Endothelial cell (in vitro differentiated cells): ENCODE data around the gene LRRC72. TPM values are rescaled to one million over a fixed set of nuclear protein-coding genes. Genes with fewer than 3 reads are reported as not detected.

Source experiments
- DNase-seq: peaks from one replicate; pipeline ENCODE4 v3.0.0; 2021; ENCODE audit warnings: low spot score
- H3K27ac Mint-ChIP-seq: one replicate; pipeline ENCODE4 v1.8.0; 2021; ENCODE audit warnings: mixed read lengths, inconsistent platforms; ENCODE audit not compliant: unreplicated experiment
- H3K27me3 Mint-ChIP-seq: one replicate; pipeline ENCODE4 v1.8.0; 2021; ENCODE audit warnings: mild to moderate bottlenecking, moderate library complexity, mixed read lengths, inconsistent platforms; ENCODE audit not compliant: unreplicated experiment
- H3K36me3 Mint-ChIP-seq: one replicate; pipeline ENCODE4 v1.8.0; 2021; ENCODE audit warnings: mild to moderate bottlenecking, low read depth, mixed read lengths, inconsistent platforms; ENCODE audit not compliant: unreplicated experiment
- H3K4me1 Mint-ChIP-seq: one replicate; pipeline ENCODE4 v1.8.0; 2021; ENCODE audit warnings: mild to moderate bottlenecking, mixed read lengths, inconsistent platforms; ENCODE audit not compliant: unreplicated experiment
- H3K4me3 Mint-ChIP-seq: one replicate; pipeline ENCODE4 v1.8.0; 2021; ENCODE audit warnings: mild to moderate bottlenecking, mixed read lengths, inconsistent platforms; ENCODE audit not compliant: unreplicated experiment
- H3K9me3 Mint-ChIP-seq: one replicate; pipeline ENCODE4 v1.8.0; 2021; ENCODE audit warnings: mixed read lengths, inconsistent platforms; ENCODE audit not compliant: unreplicated experiment
- CTCF ChIP-seq: fragments of 200-600 bp; sonication (generic); IDR thresholded peaks from one replicate; pipeline ENCODE4 v1.5.0; 2021; ENCODE audit warnings: antibody characterized with exemption; ENCODE audit not compliant: unreplicated experiment
- total RNA-seq: library from RNA; stranded (reverse); fragmentation: NEBNext Ultra II Directional; extraction: Animal tissue kit (Norgen Biotek cat#: 25700); gene quantifications from one replicate; pipeline ENCODE4 v1.2.1, GENCODE V29; 2021; ENCODE audit not compliant: unreplicated experiment

Gene LRRC72
- total RNA-seq, 1 donor from 2014 or later, result not detected

GRCh38 chr7:16627236-16627635 is 100.6 kb downstream of the LRRC72 start:
- Mint-ChIP-seq H3K9me3 (no peaks in the 10 kb centered on the region), H3K27ac (no peak overlapping the region), H3K4me1 (peaks cover 4% of the 10 kb centered on the region), H3K4me3 (no peak overlapping the region), H3K27me3 (no peaks in the 10 kb centered on the region), H3K36me3 (peaks cover 8% of the 10 kb centered on the region)
- TF ChIP-seq CTCF, result no peak
- DNase-seq, result no peak

- no peak overlapping the region for H3K27ac Mint-ChIP-seq
- no peak overlapping the region for H3K4me3 Mint-ChIP-seq
- no peaks in the 10 kb centered on the region for H3K27me3 Mint-ChIP-seq
- no peaks in the 10 kb centered on the region for H3K9me3 Mint-ChIP-seq
- H3K4me1 Mint-ChIP-seq, result peaks cover 5% of the 10 kb centered on the region
- H3K36me3 Mint-ChIP-seq, result peaks cover 7% of the 10 kb centered on the region
- TF ChIP-seq CTCF, result no peak
- DNase-seq, result no peak
Observed at GRCh38 chr7:16630654-16631053, 104.0 kb downstream of the LRRC72 start.

Other genes starting within 250 kb of the LRRC72 start
- gene CRPPA, start 105.3 kb upstream of the LRRC72 start, total RNA-seq, result 3.2 TPM
- gene SOSTDC1, start 61.1 kb upstream of the LRRC72 start, total RNA-seq, result 0.18 TPM
- 20.5 TPM for gene ANKMY2, start 118.9 kb downstream of the LRRC72 start, total RNA-seq
- 141 TPM for gene BZW2, start 119.4 kb downstream of the LRRC72 start, total RNA-seq
- 82.0 TPM for gene TSPAN13, start 226.9 kb downstream of the LRRC72 start, total RNA-seq